GM19452 (cell line): Measurements from ENCODE around the gene CLSTN2.

Experiments used
- ATAC-seq: cut with Tn5 transposase; IDR thresholded peaks from one replicate; pipeline ENCODE4 v1.9.1; 2021; ENCODE audit not compliant: unreplicated experiment

The CLSTN2 gene

GRCh38 chr3:140529558-140529957 is 594.6 kb downstream of the CLSTN2 start:
- no peak for ATAC-seq

- ATAC-seq: no peak
These were observed 595.1 kb downstream of the CLSTN2 start for GRCh38 chr3:140530131-140530530.

- no peak for ATAC-seq
These were observed 595.6 kb downstream of the CLSTN2 start for GRCh38 chr3:140530603-140531002.

- no peak for ATAC-seq
These were observed 597.9 kb downstream of the CLSTN2 start for GRCh38 chr3:140532793-140533330.

GRCh38 chr3:140536926-140537726 is 602.1 kb downstream of the CLSTN2 start:
- ATAC-seq: no peak

GRCh38 chr3:140537727-140538082 is 602.7 kb downstream of the CLSTN2 start:
- no peak for ATAC-seq

GRCh38 chr3:140540262-140540661 is 605.3 kb downstream of the CLSTN2 start:
- ATAC-seq: peak; percentile 58

GRCh38 chr3:140541975-140542653 is 607.1 kb downstream of the CLSTN2 start:
- ATAC-seq: no peak

- no peak for ATAC-seq
These were observed 610.2 kb downstream of the CLSTN2 start for GRCh38 chr3:140545197-140545596.

- ATAC-seq: no peak
These were observed 610.8 kb downstream of the CLSTN2 start for GRCh38 chr3:140545756-140546155.

GRCh38 chr3:140546649-140547048 is 611.7 kb downstream of the CLSTN2 start:
- ATAC-seq: no peak

GRCh38 chr3:140552403-140552802 is 617.4 kb downstream of the CLSTN2 start:
- ATAC-seq: no peak

- ATAC-seq: no peak
These were observed 617.9 kb downstream of the CLSTN2 start for GRCh38 chr3:140552898-140553297.

GRCh38 chr3:140553591-140553990 is 618.6 kb downstream of the CLSTN2 start:
- ATAC-seq: no peak

GRCh38 chr3:140555666-140556065 is 620.7 kb downstream of the CLSTN2 start:
- no peak for ATAC-seq

- no peak for ATAC-seq
These were observed 622.5 kb downstream of the CLSTN2 start for GRCh38 chr3:140557476-140557875.

- no peak for ATAC-seq
These were observed 624.6 kb downstream of the CLSTN2 start for GRCh38 chr3:140559546-140559945.

GRCh38 chr3:140563206-140563760 is 628.3 kb downstream of the CLSTN2 start:
- ATAC-seq: no peak

- no peak for ATAC-seq
These were observed 633.1 kb downstream of the CLSTN2 start for GRCh38 chr3:140568131-140568530.

- ATAC-seq: no peak
These were observed 634.0 kb downstream of the CLSTN2 start for GRCh38 chr3:140568842-140569520.

- no peak for ATAC-seq
These were observed 635.6 kb downstream of the CLSTN2 start for GRCh38 chr3:140570602-140571001.
